Measurements from ENCODE around the gene CCDC71L. TPM values are rescaled to one million over a fixed set of nuclear protein-coding genes. Genes with fewer than 3 reads are reported as not detected.

CCDC71L gene
- polyA plus RNA-seq, 10 donors: 2.9 to 5.4 (median 3.9) TPM

DNA sequence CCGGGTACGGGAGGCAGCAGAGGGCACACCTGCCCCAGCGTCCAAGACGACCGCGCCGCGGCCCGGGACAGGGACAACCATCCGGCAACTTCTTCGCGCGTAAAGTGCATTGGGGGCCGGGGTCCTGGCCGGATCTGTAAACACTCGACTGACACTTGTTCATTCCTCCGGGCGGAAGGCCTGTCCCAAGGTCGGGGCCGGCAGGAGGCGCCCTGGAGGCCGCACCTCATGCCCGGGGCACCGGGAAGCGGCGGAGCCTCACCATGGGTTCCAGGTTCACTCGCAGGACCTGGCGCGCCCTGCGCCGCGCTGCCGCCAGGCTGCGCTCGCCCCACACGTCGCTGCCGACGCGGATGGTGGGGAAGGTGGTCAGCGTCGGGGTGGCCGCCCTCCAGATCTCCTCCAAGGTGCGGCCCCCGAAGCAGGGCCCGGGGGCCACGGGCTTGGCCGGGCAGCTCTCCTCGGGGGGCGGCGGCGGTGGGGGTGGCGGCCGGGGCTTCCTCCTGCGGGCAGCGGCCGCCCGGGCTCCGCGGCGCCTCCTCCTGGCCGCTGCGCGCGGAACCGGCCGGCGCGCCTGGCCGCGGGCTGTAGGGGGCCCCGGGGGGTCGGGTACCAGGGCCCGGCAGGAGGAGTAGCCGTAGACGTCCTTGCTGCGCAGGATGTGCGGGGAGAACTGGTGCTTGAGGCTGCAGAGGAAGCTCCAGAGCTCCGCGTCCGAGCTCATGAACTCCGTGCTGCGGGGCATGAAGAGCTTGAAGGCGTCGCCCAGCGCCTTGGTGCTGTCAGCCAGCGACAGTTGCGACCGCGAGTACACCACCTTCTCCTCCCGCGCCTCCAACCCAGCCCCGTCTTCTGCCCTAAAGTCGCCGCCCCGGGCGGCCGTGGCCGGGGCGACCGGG, 746 bp downstream of the CCDC71L start:
- peak; percentile 62 to 85 (median 73) for DNase-seq

DNA sequence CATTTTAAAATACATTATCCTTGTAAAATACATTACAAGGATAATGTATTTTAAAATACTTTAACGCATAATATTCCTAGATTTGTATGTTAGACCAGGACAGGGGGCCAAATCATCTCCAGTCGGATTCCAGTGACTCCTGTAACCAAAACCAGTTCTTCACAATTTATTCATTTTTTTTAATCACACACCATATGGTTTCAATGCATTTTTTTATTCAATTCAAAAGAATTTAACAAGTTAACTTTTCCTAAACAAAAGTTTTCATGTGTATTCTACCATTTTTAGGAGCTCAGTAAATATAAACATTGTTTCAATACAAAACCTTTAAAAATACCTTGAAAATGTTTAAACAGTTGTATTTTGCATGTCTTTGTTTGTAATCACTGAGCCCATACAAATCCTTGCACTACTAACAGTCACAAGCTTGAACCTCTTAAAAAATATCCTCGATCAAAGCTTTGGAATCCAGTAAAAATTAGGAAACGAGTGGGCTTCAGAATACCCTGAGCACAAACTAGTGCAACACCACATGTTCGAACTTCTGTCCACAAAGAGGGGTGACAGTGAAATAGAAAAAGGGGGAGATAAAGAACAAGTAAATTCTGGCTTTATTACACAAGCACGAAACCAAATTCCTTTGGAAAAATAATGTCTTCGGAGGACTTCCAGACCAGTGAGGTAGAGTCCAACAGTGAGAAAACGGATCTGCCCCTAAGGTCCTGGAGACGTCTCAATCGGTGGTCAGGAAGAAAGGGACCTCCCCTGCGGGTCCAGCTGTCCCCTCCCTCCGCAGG, 1.6 kb downstream of the CCDC71L start:
- peak in 1 of 3 donors; percentile 21 for DNase-seq

DNA sequence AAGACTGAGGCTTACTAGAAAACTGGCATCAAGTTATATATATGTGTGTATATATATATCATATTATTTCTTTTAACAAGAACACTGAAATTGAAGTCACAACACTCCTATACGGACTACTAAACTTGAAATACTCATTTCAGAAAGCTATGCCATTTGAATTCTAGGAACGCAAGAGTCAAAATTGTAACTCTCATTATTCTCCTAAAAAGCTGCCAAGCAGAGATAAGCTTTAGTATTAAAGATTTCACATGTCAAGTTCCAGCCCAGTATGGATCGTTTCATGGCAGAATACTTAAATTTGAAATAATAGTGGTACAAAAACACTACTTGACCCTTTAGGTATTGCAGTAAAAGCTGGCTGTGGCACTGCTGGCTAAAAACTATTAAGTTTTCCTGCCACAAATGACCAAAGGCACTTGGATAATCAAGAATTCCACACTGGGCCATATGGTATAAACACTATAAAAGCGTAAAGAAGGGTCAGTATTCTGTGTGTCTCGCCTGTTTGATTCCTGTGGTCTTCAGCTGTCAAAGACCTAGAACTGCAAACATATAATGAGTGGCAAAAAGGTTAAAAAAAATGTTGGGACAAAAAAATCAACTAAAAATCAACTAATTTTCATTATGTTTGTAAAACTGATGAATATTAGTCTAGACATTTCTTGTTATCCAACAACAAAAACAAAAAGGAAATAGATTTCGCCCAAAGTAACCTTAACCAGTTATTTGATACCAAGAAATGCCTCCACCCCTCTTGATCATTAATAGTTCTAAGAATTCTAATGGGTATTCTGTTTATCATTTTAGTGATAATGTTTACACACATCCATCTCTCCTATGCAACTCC, 2.4 kb downstream of the CCDC71L start:
- DNase-seq: no peak

DNA sequence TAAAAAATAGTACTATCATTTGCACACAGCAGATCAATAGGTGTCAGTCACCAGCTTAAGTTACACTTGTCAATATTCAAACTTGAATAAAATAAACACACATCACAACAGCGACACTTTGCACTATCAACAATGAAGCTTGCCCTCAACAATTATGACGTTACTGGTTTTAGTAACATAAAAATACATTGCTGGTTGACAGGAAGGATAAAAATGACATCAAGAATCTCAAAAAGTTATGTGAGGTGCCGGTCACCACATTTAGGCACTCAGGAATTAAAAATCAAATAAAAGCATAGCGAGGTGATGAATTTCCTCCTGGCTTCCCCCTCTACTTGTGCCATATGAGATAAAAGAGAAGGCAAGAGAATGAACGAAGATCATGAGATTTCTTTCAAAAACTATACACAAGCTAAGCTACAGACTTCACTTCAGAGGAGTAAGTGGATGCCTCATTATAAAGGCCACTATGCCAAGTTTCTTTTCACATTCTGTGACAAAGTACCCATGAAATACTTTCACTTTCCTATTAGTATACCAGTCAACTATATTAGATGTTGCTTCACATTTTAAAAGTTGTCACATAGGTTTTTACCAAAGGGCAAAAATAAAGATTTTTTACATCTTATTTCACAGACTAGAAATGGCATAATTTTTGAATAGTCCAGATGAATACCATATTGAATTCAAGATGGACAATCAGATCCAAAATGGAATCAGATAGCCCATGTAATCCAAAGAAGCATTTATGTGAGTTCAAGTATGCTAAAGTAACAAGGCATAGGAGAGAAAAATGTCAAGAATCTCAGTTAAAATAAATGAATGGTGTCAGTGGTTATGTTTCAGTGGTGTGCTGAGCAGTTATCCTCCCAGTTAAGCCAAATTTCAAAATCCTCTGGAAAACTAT, 3.6 kb downstream of the CCDC71L start:
- no peak for DNase-seq

DNA sequence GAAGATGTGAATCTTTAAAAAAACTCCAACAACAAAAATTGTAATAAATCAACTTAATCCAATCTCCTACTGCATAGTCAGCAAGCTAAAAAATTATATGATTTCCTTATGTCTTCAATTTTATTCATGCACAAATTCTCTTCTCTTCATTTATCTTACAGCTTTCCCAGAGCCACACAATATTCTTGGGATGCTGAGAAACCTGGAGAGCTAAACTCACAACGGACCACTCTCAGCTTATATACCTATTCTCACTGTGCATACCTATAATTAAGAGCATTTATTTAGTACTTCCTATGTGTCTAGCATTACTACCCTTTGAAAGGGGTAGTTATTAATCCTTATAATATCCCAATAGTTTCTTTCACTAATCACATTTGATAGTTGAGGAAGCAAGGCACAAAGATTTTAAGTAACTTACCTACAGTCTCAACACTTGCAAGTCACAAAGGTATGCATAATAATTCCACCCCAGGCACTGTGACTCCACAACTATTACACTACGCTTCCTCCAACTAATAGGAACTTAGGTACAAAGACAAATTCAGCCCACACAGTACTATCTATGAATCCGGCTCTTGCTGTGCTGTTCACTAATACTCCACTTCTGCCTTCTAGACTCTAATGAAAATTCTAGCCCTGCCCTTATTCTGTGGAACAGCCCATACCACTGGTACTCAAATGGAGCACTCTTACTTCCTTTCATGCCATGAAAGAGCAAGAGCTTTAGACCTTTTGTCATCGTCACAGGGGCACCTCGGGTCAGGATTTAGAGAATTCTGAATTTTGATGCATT, 5.1 kb downstream of the CCDC71L start:
- no peak for DNase-seq

DNA sequence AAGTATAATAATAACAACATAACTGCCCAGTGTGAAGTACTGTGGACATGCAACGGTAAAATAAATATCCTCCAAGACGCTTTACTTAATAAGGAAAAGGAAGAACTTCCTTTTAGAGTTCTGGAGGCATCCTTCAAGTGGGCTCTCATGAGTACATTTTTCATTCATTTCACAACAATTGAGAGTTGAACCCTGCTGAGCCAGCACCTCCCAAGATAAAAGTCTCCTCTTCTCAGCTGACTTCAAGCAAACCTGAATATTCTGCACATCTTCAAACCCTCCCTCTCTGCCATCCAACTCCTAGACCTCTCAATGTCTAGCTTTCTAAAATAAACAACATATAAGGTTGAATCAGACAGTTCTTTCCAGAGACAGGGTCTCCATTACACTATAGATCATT, 7.5 kb downstream of the CCDC71L start:
- DNase-seq: no peak

DNA sequence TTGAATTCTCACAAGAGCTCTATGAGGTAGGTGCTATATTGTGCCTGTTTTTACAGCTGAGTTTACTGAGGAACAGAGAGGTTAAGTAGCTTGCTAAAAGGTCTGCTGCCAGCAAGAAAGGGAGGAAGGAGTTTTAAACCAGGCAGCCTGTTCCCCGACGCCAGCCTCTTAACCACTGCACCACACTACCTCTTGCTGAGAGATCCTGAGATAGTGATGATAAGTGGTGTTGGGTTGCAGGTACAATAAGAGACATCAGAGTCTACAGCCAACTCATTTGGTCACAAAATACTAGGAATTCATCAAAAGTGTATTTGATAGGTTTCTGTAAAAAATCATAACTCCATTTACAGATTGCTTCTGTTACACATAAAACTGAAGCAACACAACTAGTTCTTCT, 8.0 kb downstream of the CCDC71L start:
- DNase-seq: no peak

DNA sequence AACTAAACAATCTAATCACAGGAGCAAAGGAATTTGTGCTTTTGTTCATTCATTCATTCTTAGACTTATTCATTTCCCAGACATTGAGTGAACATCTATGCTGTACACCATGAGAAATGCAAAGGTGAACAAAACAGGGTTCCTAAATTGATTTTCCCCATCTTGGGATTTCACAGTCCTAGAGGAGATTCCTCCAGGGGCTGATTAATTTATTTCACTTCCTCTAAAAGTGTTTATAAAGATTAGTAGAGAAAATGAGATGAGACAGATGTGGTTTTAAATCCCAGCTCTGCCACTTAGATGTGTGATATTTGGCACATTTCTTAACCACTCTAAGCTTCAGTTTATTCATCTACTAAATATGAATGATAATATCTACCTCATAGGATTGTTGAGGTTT, 8.9 kb downstream of the CCDC71L start:
- DNase-seq: no peak

DNA sequence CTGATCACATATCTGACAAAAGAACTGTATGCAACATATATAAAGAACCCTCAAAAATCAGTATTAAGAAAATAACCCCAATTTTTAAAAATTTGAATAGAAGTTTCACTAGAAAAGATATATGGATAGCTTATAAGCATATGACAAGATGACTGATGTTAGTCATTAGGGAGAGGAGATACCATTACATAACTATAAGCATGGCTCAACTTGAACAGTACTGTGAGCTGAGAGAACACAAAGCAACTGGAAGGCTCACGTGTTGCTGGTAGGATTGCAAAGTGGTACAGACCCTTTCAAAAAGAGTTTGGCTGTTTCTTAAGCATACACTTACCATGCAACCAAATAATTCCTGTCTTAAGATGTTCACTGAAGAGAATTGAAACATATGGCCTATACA, 14.7 kb downstream of the CCDC71L start:
- DNase-seq: no peak

DNA sequence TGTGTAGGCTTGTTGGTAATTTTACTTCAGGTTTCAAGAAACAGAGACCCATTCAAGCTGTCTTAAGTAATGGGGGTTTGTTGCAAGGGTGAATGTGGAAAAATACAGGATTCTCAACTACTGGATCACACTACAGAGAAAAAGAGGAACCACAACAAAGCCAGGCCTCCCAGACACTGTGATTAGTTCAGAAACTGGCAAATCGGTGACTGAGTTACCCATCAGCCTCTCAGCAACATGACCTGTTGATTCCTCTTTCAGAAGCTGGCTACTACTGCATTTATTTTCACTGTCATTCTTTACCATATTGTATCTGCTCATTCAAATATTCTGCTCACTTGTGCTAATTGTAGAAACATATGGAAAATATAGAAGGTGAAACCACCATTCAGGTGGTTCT, 16.0 kb downstream of the CCDC71L start:
- DNase-seq: no peak

DNA sequence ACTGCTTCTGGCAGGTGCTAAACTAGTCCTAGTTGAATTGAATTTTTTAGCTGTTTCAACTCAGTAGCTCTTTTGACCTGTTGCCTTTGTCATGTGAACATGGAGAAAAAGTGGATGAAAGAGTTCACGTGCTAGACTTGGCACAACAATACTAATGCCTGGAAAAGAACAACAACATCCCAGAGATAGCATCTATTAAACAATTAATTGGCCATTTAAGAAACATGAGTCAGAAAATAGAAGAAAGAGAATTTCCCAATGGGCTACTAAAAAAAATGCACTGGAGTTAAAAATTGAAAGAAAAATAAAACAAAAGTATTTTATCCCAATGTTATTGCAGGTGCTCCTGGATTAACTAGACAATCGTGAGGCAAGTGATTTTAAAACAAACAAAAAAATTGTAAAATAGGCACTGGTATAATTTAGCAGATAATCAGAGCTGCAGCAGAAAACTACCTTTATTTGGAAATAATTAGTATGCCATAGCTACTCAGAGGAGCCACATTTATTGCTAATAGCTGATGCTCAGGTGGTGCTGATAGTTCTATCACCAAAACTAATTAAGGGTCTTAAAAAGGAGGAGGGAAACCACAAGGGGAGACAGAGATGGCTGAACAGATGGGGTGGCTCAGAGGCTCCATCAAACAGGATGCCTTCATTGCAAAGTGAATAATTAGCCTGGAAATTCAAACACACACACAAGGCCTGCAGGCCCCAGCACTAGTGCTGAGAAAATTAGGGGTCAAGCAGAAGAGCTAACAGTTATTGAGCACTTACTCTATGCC, 17.6 kb downstream of the CCDC71L start:
- no peak for DNase-seq

DNA sequence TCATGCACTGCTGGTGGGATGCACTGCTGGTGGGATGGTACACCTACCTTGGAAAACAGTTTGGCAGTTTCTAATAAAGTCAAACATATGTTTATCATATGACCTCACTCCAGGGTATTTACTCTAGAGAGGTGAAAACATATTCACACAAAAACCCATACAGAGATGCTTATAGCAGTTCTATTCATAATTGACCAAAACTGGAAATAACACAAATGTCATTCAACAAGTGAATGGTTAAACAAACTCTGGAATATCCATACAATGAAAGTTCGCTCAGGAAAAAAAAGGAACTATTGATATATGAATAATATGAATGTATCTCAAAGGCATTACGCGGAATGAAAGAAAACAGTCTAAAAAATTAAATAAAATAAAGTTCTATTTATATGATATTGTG, 19.5 kb downstream of the CCDC71L start:
- DNase-seq: no peak

DNA sequence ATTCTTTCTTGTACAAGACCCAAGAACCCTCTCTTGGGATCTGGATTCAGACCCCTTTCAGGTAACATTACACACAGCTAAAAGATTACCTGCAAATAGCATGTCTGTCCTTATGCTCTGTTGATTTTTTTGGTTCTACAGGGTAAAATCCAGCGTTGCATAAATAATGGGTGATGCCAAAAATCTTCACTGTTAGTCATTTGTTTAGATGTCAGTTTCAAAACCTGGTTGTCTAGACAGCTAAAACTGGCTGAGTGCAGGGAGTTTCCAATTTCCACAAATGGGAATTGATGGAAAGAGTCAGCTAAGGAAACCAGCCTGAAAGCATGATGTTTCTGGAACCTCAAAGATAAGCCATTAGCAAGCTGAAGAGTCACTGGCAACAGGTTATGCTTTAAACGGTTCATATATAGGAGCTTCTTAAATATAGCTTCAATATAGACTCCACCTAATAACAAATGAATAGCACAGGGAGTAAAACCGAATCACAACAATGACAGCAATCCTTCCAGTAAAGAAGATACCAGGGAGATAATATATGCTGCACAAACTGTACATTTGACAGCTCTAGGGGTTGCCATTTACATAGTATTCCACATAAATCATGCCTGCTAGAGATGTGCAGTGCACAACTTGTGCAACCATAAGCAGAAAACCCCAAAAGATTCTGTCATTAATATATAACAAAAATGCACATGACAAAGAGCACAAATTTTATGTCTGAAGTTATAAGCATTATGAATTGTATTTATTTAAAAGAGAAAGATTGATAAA, 20.4 kb downstream of the CCDC71L start:
- no peak for DNase-seq

DNA sequence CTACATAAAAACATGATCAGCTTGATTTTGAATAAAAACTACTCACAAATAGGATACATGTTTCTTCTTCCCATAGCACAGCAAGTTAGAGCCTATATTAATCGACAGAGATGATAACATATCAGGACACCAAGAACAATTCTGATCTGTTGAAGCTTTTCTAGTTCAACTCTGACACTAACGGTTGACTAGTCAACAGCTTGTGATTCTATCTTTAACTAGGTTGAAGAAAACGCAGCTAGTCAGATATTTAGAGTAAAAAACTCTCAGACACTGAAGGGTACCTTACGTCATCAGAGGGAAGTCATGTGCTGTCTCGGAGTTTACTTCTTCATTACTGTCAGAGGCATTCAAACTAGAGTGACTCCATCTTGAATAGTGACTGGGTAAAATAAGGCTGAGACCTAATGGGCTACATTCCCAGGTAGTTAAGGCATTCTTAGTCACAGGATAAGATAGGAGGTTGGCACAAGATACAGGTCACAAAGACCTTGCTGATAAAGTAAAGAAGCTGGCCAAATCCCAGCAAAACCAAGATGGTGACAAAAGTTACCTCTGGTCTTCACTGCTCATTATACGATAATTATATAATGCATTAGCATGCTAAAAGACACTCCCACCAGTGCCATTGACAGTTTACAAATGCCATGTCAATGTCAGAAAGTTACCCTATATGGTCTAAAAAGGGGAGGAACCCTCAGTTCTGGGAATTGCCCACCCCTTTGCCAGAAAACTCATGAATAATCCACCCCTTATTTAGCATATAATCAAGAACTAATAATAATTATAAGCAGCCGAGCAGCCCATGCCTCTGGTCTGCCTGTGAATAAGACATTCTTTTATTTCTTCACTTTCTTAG, 21.3 kb downstream of the CCDC71L start:
- DNase-seq: no peak

DNA sequence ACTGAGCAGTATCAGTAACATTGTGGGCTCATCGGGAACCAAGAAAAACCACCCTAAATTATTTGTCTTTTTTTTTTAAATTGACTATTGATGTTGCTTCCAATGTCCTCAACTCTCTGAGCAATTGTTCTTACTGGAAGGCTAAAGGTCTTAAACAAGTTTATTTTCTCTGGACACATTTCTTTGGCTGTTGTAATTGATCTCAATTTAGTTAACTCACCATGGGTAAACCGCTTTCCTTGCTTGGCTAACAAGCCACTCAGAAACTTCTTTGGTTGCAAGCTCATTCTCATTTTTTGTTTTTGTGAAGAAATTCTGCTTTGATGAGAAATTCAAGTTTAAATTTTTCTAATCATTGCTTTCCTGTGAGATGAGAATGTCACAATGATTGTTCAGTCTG, 25.5 kb downstream of the CCDC71L start:
- no peak for DNase-seq

DNA sequence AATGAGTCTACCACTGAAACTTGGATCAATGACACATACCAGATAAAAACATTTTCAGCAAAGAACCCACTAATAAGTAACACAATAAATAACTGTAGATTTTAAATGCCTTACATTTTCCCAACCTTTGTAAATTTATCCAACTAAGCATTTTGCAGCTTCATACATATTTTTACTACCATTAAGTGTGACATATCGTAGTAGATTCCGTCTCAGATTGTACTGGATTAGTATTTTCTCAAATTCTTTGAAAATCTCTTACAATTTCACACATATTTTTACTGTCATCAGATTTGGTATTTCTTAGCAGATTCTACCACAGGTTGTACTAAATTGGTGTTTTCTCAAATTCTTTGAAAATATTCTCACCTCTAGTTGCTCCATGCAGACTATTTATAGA, 26.0 kb downstream of the CCDC71L start:
- DNase-seq: no peak

DNA sequence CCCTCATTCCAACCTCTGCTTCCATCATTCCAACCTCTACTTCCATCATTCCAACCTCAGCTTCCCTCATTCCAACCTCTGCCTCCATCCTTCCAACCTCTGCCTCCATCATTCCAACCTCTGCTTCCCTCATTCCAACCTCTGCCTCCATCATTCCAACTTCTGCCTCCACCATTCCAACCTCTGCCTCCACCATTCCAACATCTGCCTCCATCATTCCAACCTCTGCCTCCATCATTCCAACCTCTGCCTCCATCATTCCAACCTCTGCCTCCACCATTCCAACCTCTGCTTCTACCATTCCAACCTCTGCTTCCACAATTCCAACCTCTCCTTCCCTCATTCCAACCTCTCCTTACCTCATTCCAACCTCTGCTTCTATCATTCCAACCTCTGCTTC, 30.3 kb downstream of the CCDC71L start:
- no peak for DNase-seq

DNA sequence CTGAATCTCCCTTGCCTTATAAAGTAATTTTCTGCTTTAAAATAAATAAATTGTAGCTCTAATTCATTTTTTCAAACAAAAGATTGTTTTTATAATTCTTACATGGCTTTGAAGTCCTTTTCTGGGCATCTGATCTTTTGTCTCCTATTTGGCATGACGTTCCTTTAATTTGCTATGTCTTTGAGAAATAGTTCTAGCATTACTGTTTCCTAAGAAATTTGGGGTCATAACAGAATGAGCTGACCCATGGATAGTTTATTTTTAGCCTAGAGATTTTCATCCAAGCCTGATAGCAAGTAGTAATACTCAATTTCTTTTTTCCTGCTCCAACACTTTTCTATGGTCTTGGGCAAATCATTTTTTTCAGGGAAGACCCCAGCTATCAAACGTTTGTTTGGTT, 31.4 kb downstream of the CCDC71L start:
- DNase-seq: no peak

All from muscle of back (tissue), 11 donors.